Stromal cell of bone marrow (primary cell): ENCODE results near the gene SDHC.
A peak's percentile ranks its signal among the peaks of the same experiment; 100 is the strongest.
"Not testable (repeated sequence)": the region's sequence is repeated elsewhere in the genome, so short reads cannot be mapped to it uniquely, and the experiment has no call there.

Experiments
- DNase-seq: peaks from one replicate; pipeline ENCODE4 v3.0.0-alpha.2; 2012; ENCODE audit warnings: low read depth

The SDHC gene

GRCh38 chr1:161388639-161389038 lies 74.5 kb downstream of the SDHC start:
- no peak for DNase-seq

DNA sequence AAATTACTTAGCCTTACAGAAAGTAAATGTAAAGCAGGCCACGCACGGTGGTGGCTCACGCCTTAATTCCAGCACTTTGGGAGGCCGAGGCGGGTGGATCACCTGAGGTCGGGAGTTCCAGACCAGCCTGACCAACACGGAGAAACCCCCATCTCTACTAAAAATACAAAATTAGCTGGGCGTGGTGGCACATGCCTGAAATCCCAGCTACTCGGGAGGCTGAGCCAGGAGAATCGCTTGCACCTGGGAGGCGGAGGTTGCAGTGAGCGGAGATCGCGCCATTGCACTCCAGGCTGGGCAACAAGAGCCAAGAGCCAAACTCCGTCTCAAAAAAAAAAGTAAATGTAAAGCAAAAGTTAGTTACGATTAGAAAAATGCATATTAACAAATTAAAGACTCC lies 75.0 kb downstream of the SDHC start:
- not testable (repeated sequence) for DNase-seq

GRCh38 chr1:161389691-161390558 lies 75.7 kb downstream of the SDHC start:
- DNase-seq, result peak; percentile 97

DNA sequence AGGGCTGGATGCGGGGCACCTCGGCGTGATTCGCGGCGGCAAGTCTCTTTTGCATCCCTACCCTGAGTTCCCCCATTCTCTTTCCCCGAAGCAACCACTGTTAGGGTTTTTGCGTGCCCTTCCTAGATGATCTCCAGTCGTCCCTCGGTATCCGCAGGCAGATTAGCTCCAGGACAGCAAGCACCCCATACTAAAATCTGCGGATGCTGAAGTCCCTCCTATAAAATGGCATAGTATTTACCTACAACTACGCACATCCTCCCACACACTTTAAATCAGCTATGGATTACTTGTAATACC lies 76.3 kb downstream of the SDHC start:
- DNase-seq, result no peak

GRCh38 chr1:161391136-161391535 lies 77.0 kb downstream of the SDHC start:
- not testable (repeated sequence) for DNase-seq

DNA sequence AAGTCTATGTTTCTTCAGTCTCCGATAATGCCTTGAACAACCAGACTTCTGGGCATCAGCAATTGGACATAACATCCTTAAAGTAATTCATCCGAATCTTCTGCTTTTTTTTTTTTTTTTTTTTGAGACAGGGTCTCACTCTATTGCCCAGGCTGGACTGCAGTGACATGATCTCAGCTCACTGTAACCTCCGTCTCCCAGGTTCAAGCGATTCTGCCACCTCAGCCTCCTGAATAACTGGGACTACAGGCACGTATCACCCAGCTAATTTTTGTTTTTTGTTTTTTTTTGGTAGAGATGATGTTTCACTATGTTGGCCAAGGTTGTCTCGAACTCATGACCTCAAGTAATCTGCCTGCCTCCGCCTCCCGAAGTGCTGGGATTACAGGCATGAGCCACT lies 77.4 kb downstream of the SDHC start:
- no peak for DNase-seq

DNA sequence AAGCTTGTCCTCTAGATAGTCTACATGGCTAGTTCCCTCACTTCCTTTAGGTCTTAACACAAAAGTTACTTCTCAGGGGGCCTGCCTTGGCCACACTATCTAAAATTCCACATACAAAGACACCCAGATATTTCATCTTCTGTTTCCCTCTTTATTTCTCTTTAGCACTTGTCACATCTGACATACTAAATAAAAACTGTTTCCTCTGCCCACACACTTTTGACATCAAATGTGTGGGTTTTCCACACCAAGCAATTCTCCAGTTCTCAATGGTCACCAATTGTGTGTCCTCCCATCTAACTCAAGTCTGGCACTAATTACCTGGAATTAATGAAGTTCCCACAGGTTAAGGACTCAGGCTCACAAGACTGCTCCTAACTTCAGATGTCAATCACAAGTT lies 79.0 kb downstream of the SDHC start:
- DNase-seq, result no peak

DNA sequence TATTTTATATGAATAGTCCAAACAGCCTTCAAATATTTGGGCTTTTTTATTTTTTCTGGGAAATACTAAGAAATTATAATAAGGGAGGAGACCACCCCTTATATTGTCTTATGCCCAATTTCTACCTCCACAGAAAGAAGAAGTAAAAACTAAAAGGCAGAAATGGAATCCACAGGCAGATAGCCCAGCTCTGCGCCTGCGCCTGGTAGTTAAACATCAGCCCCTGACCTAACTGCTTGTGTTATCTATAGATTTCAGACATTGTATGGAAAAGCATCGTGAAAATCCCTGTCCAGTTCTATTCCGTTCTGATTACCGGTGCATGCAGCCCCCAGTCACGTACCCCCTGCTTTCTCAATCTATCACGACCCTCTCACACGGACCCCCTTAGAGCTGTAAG lies 82.9 kb downstream of the SDHC start:
- DNase-seq, result not testable (repeated sequence)

DNA sequence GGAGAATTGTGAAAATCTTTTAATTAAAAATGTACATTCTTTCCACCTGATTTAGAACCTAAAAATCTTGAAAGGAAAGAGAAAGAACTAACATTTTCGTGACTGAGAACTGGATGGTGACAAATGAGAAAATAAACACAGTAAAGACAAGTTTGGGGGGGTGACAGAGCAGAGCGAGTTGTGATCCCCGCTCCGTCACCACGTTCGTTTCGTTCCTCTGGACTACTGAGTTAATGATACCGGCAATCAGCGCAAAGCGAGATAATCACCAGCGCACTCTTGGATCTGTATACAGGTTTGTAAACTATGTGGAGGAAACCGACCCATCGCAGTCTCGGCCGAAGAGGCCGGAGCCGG lies 84.7 kb downstream of the SDHC start:
- DNase-seq, result no peak

DNA sequence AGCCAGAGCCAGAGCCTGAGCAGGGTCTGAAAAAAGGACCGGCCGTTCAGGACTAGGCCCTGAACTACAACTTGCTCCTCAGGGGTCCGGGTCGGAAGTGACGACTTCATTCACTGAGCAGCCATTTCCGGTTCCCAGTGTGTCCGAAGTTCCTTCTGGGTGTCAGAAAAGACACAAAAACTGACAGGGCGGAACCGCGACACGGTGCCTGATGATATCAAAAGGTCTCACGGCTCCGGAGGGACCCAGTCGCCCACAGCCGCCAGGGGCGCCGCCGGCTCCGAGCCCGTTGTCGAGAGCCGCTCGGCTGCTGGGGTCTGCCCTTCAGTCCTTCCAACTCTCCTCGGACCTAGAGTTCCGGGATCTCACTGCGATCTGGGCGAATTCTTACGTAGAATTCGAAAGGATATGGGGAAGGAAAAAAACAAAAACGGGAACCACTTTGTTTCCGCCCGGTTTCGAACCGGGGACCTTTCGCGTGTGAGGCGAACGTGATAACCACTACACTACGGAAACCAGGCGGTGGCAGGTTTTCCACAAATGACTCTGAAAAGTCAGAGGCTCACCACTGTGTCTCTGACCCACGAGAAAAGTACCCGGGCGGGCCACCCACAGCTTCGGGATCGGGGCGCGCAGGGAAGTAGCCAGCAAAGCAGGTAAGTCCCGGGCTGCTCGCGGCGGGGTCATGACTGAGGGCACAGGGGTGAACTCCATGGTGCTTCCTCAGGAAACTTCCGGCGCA lies 85.2 kb downstream of the SDHC start:
- DNase-seq, result peak; percentile 80

GRCh38 chr1:161402446-161402845 lies 88.3 kb downstream of the SDHC start:
- DNase-seq, result no peak

GRCh38 chr1:161404051-161404597 lies 89.9 kb downstream of the SDHC start:
- DNase-seq, result no peak

GRCh38 chr1:161406551-161406950 lies 92.4 kb downstream of the SDHC start:
- not testable (repeated sequence) for DNase-seq

GRCh38 chr1:161407451-161407985 lies 93.3 kb downstream of the SDHC start:
- no peak for DNase-seq

DNA sequence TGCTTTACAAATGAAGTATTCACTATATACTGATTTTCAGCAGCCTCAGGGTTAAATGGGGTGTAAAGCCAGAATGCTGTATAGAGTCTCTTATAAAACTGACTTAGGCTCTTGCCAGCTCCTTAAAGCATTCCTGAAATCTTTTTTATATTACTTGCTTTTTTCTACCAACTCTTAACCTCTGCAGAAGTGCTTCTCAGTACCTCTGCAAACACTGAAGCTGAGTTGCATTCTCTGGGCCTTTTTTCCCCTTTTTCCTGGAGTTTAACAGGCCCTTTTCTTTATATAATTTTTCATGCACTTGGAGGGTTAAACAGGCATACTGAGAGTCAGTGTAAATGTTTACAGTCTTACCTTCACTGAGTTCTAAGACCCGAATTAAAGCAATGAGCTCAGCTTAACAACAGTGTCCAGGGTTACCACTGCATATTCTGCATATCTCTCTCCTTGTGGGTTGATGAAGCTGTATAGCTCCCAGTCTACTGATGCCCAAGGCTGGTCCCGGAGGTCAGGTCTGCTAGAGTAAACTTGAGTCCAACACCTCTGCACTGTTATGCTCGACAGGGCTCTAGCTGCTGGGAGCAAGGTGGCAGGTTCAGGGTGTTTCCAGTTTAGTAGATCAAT lies 94.4 kb downstream of the SDHC start:
- DNase-seq, result no peak

GRCh38 chr1:161409848-161410635 lies 95.9 kb downstream of the SDHC start:
- not testable (repeated sequence) for DNase-seq

DNA sequence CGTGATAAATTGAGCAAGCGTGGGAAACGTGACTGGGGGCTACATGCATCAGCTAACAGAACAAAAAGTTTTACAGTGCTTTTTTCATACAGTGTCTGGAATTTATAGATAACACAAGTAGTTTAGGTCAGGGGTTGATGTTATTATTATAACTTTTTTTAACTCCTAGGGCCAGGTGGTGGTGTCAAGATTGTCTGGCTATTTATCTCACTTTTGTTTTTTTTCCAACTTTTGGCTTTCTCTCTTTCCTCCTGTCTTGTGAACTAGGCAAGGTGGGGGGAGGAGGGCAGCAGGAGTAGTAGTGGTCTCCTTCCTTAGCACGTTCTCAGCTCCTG lies 96.4 kb downstream of the SDHC start:
- not testable (repeated sequence) for DNase-seq
